Trophoblast cell (in vitro differentiated cells and primary cell): ENCODE data around the gene HHATL.

Source experiments
- DNase-seq, 2 donors: peaks; one replicate each; pipeline ENCODE4 v3.0.0-alpha.2; 2016
- H2AFZ ChIP-seq: 2 replicates; pipeline ENCODE4 v1.6.1; 2013; ENCODE audit warnings: low read length, moderate library complexity, mild to moderate bottlenecking; ENCODE audit not compliant: insufficient read depth, poor library complexity
- H2AK5ac ChIP-seq: 2 replicates; pipeline ENCODE4 v1.6.1; 2013; ENCODE audit warnings: mild to moderate bottlenecking, low read length
- H2BK120ac ChIP-seq: 2 replicates; pipeline ENCODE4 v1.6.1; 2013; ENCODE audit warnings: low read length, mild to moderate bottlenecking, moderate library complexity; ENCODE audit not compliant: insufficient read depth, poor library complexity
- H2BK12ac ChIP-seq: 2 replicates; pipeline ENCODE4 v1.6.1; 2013; ENCODE audit warnings: mild to moderate bottlenecking, low read length, moderate library complexity
- H2BK5ac ChIP-seq: 2 replicates; pipeline ENCODE4 v1.6.1; 2013; ENCODE audit warnings: low read length, low read depth, moderate library complexity, mild to moderate bottlenecking; ENCODE audit not compliant: poor library complexity
- H3K14ac ChIP-seq: 2 replicates; pipeline ENCODE4 v1.6.1; 2013; ENCODE audit warnings: mild to moderate bottlenecking, low read length
- H3K18ac ChIP-seq: 2 replicates; pipeline ENCODE4 v1.6.1; 2013; ENCODE audit warnings: mild to moderate bottlenecking, low read length
- H3K23ac ChIP-seq: 2 replicates; pipeline ENCODE4 v1.6.1; 2013; ENCODE audit warnings: low read length
- H3K27ac ChIP-seq: 2 replicates; pipeline ENCODE4 v1.5.1; 2013; ENCODE audit warnings: low read depth, mild to moderate bottlenecking, inconsistent platforms, low read length, moderate library complexity
- H3K27me3 ChIP-seq: 2 replicates; pipeline ENCODE4 v1.6.1; 2013; ENCODE audit warnings: inconsistent platforms, mild to moderate bottlenecking, low read length, moderate library complexity; ENCODE audit not compliant: insufficient read depth
- H3K36me3 ChIP-seq, 2 experiments: 1 replicate in 1 of 2; 2 replicates in 1 of 2; pipeline ENCODE4 v1.6.1; 2013; ENCODE audit warnings: low read length in 2 of 2, mild to moderate bottlenecking in 2 of 2, moderate library complexity in 1 of 2; ENCODE audit not compliant: insufficient read depth in 2 of 2, control insufficient read depth in 1 of 2
- H3K4ac ChIP-seq: 2 replicates; pipeline ENCODE4 v1.6.1; 2013; ENCODE audit warnings: low read depth, mild to moderate bottlenecking, low read length, moderate library complexity
- H3K4me1 ChIP-seq, 2 experiments: 1 replicate in 1 of 2; 2 replicates in 1 of 2; pipeline ENCODE4 v1.6.1; 2013; ENCODE audit warnings: low read length in 2 of 2, mild to moderate bottlenecking in 2 of 2, moderate library complexity in 1 of 2; ENCODE audit not compliant: insufficient read depth in 2 of 2, control insufficient read depth in 1 of 2
- H3K4me2 ChIP-seq: 2 replicates; pipeline ENCODE4 v1.6.1; 2013; ENCODE audit warnings: inconsistent platforms, mild to moderate bottlenecking, low read length, moderate library complexity
- H3K4me3 ChIP-seq: 2 replicates; pipeline ENCODE4 v1.5.1; 2013; ENCODE audit warnings: mild to moderate bottlenecking, low read depth, low read length, inconsistent platforms
- H3K79me1 ChIP-seq: one replicate; pipeline ENCODE4 v1.6.1; 2013; ENCODE audit warnings: low read length
- H3K79me2 ChIP-seq: 2 replicates; pipeline ENCODE4 v1.6.1; 2013; ENCODE audit warnings: low read length, mild to moderate bottlenecking; ENCODE audit not compliant: control insufficient read depth, insufficient read depth, poor library complexity
- H3K9ac ChIP-seq: 2 replicates; pipeline ENCODE4 v1.6.1; 2013; ENCODE audit warnings: mild to moderate bottlenecking, low read length
- H3K9me3 ChIP-seq: 2 replicates; pipeline ENCODE4 v1.6.1; 2013; ENCODE audit warnings: low read depth, mild to moderate bottlenecking, control low read depth, inconsistent platforms, low read length; ENCODE audit not compliant: insufficient read depth
- H4K12ac ChIP-seq: 2 replicates; pipeline ENCODE4 v1.6.1; 2013; ENCODE audit warnings: low read depth, mild to moderate bottlenecking, low read length, moderate library complexity
- H4K8ac ChIP-seq: 2 replicates; pipeline ENCODE4 v1.6.1; 2013; ENCODE audit warnings: low read depth, mild to moderate bottlenecking, low read length, moderate library complexity
- H4K91ac ChIP-seq: one replicate; pipeline ENCODE4 v1.6.1; 2013; ENCODE audit warnings: low read depth, mild to moderate bottlenecking, low read length, moderate library complexity
- WGBS: extraction: QIAGEN DNeasy Blood & Tissue Kit; methylation state at CpG from one replicate; pipeline ENCODE4 v1.1.7; 2013; ENCODE audit warnings: missing lambda C conversion rate; ENCODE audit not compliant: insufficient read length, insufficient coverage; ENCODE audit errors: extremely low coverage; 5-methylcytosine and 5-hydroxymethylcytosine counted together

The HHATL gene

GRCh38 chr3:42730294-42730693 lies 27.7 kb upstream of the HHATL start:
- H3K79me2 ChIP-seq = no peaks in the 10 kb centered on the region
- H2BK12ac ChIP-seq = no peak overlapping the region
- no peak overlapping the region for H4K12ac ChIP-seq
- H2AFZ ChIP-seq = no peak overlapping the region
- H3K79me1 ChIP-seq = no peaks in the 10 kb centered on the region
- peaks cover 4% of the 10 kb centered on the region for H3K9me3 ChIP-seq
- no peak overlapping the region for H4K8ac ChIP-seq
- H4K91ac ChIP-seq = no peak overlapping the region
- peaks cover 3 to 16% of the 10 kb centered on the region in 2 experiments for H3K4me1 ChIP-seq
- DNase-seq = no peak
- H3K14ac ChIP-seq = no peak overlapping the region
- no peak overlapping the region for H2BK5ac ChIP-seq
- H3K4me2 ChIP-seq = no peak overlapping the region
- no peak overlapping the region for H3K4ac ChIP-seq
- no peak overlapping the region for H3K27ac ChIP-seq
- no peak overlapping the region for H3K23ac ChIP-seq
- no peak overlapping the region for H3K4me3 ChIP-seq
- no peak overlapping the region for H2AK5ac ChIP-seq
- no peak overlapping the region for H2BK120ac ChIP-seq
- WGBS = no CpG with 5 or more reads among the region's 11 CpGs
- no peak overlapping the region for H3K18ac ChIP-seq
- H3K27me3 ChIP-seq = peaks cover 2% of the 10 kb centered on the region
- no peak overlapping the region for H3K9ac ChIP-seq
- no peaks in the 10 kb centered on the region for H3K36me3 ChIP-seq

- H3K36me3 ChIP-seq = no peaks in the 10 kb centered on the region
- H2BK12ac ChIP-seq = no peak overlapping the region
- no peak overlapping the region for H3K27ac ChIP-seq
- H4K8ac ChIP-seq = no peak overlapping the region
- H3K18ac ChIP-seq = no peak overlapping the region
- H3K4me3 ChIP-seq = no peak overlapping the region
- H3K27me3 ChIP-seq = peaks cover 2% of the 10 kb centered on the region
- no peaks in the 10 kb centered on the region for H3K79me2 ChIP-seq
- H3K23ac ChIP-seq = no peak overlapping the region
- H3K79me1 ChIP-seq = no peaks in the 10 kb centered on the region
- H4K91ac ChIP-seq = no peak overlapping the region
- no peak overlapping the region for H3K9ac ChIP-seq
- H2BK120ac ChIP-seq = no peak overlapping the region
- H4K12ac ChIP-seq = no peak overlapping the region
- DNase-seq = no peak
- H2AFZ ChIP-seq = no peak overlapping the region
- H3K4me1 ChIP-seq = peaks cover 3 to 13% of the 10 kb centered on the region in 2 experiments
- no peak overlapping the region for H3K14ac ChIP-seq
- no peak overlapping the region for H3K4me2 ChIP-seq
- no peak overlapping the region for H2BK5ac ChIP-seq
- H3K9me3 ChIP-seq = peaks cover 3% of the 10 kb centered on the region
- WGBS = no CpG with 5 or more reads among the region's 6 CpGs
- H3K4ac ChIP-seq = no peak overlapping the region
- H2AK5ac ChIP-seq = no peak overlapping the region
Observed at GRCh38 chr3:42729404-42730145, 27.0 kb upstream of the HHATL start.

GRCh38 chr3:42728668-42729364 lies 26.2 kb upstream of the HHATL start:
- Histone ChIP-seq H2BK120ac (no peak overlapping the region), H3K4me3 (no peak overlapping the region), H3K36me3 (no peaks in the 10 kb centered on the region), H3K4me2 (no peak overlapping the region), H4K8ac (no peak overlapping the region), H3K27me3 (peaks cover 2% of the 10 kb centered on the region), H3K79me2 (no peaks in the 10 kb centered on the region), H3K4ac (no peak overlapping the region), H2BK12ac (no peak overlapping the region), H3K9ac (no peak overlapping the region), H4K12ac (no peak overlapping the region), H3K27ac (no peak overlapping the region), H2BK5ac (no peak overlapping the region), H4K91ac (no peak overlapping the region), H3K18ac (no peak overlapping the region), H2AFZ (no peak overlapping the region), H3K79me1 (no peaks in the 10 kb centered on the region), H2AK5ac (no peak overlapping the region), H3K9me3 (peaks cover 3% of the 10 kb centered on the region), H3K23ac (peak overlapping the region; percentile 12), H3K14ac (no peak overlapping the region), H3K4me1 (peaks cover 3 to 8% of the 10 kb centered on the region in 2 experiments)
- no CpG with 5 or more reads among the region's 3 CpGs for WGBS
- DNase-seq = no peak

- Histone ChIP-seq H3K27me3 (peaks cover 2% of the 10 kb centered on the region), H3K79me1 (no peaks in the 10 kb centered on the region), H3K4me3 (no peak overlapping the region), H3K18ac (no peak overlapping the region), H3K9me3 (peaks cover 3% of the 10 kb centered on the region), H3K27ac (no peak overlapping the region), H3K36me3 (no peaks in the 10 kb centered on the region), H2BK12ac (no peak overlapping the region), H3K4me2 (no peak overlapping the region), H2BK5ac (no peak overlapping the region), H2BK120ac (no peak overlapping the region), H3K14ac (no peak overlapping the region), H2AK5ac (no peak overlapping the region), H2AFZ (no peak overlapping the region), H3K4me1 (peaks cover 0 to 3% of the 10 kb centered on the region in 2 experiments), H3K23ac (no peak overlapping the region), H4K8ac (no peak overlapping the region), H3K4ac (no peak overlapping the region), H4K91ac (no peak overlapping the region), H3K9ac (no peak overlapping the region), H4K12ac (no peak overlapping the region), H3K79me2 (no peaks in the 10 kb centered on the region)
- no CpG with 5 or more reads among the region's 3 CpGs for WGBS
- DNase-seq = no peak
Observed at GRCh38 chr3:42728056-42728455, 25.5 kb upstream of the HHATL start.
